ENCODE data around the gene HES2.
"Not testable (repeated sequence)": the region's sequence is repeated elsewhere in the genome, so short reads cannot be mapped to it uniquely, and the experiment has no call there.

The HES2 gene

DNA sequence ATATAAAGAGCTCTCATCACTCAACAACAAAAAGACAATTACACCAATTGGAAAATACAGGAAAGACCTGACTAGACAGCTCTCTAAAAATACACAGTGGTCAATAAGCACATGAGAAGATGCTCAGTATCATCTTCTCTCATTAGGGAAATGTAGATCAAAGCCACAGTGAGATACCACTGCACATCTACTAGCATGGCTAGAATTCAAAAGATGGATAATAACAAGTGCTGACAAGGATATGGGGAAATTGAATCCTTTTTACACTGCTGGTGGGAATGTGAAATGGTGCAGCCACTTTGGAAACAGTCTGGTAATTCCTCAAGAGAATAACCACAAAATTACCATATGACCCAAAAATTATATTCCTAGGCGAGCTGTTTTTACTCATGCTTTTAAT is 35.6 kb downstream of the HES2 start:
- DNase-seq: no peak

DNA sequence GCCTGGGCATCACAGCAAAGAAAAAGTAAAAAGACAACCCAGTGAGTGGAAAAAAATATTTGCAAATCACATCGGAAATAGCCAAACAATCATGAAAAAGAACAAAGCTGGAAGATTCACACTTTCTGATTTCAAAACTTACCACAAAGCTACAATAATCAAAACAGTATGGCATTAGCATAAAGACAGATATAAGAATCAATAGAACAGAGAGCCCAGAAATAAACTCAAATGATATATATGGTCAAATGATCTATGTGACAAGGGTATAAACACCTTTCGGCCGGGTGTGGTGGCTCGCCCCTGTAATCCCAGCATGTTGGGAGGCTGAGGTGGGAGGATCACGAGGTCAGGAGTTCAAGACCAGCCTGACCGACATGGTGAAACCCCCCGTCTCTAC is 39.7 kb downstream of the HES2 start:
- no peak for DNase-seq

DNA sequence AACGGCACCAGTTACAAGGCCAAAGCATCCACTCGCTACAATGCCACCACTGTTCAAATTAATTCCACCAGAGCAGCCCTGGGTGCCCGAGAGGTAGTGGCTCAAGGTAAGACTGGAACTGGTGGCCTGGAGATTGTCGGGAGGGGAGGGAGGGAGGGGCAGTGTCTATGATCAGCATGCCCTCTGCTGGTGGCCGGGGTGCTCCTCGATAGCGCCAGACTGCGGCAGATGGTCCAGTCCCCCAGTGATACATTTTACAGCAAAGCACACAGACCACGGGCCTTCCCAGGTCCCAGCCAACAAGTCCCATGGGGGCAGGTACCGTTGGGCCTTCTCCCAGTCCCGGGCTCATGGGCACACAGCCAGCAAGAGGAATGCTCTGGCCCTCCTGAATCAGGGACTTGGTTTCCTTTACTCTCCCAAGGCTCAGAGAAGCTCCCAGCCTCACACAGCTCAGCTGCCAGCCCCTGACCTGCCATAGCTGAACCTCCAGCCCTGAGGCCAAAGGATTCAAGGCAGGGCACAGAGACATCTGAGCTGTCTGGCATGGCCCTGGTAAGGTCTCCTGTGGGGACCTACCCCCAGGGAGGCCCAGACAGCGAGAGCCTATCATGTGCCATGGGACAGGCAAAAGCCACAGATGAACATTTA is 41.5 kb downstream of the HES2 start:
- peak; percentile 72 for DNase-seq

DNA sequence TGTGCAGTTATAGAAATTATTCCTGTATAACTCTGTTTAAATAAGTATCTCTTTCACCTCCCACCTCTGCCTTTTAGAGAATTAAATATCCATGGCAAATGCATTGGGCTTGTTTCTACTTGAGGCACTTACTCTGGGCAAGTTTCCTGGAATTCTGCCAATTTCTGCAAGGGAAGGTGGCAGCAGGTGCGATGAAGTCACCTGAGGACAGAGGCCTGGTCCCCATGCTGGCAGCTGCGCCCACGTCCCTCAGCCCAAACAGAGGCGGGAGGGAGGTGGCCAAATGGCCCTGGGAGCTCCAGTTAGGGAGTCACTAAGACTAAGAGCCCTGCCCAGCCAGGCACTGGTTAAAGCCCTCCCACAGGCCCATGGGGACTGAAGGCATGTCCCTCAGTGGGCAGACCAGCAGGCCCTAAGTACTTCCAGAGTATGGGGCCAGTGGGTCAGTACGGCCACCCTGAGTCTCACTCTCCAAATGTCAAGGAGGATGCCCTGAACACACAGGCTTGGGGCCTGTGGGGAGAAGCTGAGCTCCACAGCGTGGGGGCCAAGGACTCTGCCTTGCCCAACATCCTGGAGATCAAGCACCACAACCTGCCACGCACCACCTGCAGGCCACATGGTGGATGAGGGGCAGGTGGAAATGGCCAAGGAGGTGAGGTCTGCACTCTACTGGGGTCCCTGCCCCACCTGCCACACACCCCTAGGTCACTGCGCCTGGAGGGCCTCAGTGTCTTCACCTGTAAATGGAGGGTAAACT is 45.6 kb downstream of the HES2 start:
- DNase-seq: no peak

DNA sequence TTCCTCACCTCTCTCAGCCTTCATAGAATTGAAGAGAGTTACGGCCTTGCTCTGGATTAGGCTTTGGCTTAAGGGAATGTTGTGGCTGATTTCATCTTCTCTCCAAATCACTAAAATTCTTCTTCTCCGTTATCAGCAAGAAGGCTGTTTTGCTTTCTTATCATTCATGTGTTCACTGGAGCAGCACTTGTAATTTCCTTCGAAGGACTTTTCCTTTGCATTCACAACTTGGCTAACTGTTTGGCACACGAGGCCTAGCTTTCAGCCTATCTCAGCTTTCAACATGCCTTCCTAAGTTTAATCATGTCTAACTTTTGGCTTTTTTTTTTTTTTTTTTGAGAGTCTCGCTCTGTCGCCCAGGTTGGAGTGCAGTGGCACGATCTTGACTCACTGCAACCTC is 47.5 kb downstream of the HES2 start:
- DNase-seq: not testable (repeated sequence)

DNA sequence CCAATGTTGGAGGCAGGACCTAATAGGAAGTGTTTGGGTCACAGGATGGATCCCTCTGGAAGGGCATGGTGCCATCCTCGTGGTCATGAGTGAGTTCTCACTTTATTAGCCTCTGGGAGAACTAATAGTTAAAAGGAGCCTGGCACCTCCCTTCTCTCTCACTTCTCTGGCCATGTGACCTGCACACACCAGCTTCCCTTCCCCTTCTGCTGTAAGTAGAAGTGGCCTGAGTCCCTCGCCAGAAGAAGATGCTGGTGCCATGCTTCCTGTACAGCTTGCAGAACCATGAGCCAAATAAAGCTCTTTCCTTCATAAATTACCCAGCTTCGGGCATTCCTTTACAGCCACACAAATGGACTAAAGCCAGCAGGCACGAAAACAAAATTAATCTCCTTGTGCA is 49.7 kb downstream of the HES2 start:
- no peak for DNase-seq

DNA sequence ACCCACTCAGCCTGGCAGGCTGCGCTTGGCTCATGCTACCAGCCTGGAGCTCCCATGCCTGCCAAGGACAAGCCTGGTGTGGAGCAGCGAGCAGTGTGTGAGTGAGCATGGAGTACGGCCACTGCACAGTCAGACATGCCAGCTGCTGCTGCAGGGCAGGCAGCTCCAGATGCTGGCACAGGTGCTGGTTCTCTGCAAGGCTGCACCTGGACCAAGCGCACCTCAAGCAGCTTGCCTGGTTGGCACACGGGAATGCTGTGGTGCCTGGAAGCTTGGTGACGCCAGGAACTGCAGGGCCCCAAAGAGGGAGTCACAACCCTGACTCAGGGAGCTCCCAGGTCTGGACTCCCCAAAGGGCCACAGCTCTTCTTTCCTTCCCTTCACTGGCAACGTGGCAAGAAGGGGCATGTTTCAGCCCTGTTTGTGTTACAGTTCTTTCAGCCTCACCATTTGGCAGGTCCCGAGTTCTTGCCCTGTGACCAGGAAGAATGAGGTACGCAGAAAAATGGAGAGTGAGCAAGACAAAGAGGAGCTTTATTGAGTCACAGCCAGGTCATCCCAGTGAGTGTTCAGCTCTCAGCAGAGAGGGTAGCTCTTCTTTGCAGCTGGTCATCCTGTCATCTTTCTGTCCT is 52.2 kb downstream of the HES2 start:
- no peak for DNase-seq

DNA sequence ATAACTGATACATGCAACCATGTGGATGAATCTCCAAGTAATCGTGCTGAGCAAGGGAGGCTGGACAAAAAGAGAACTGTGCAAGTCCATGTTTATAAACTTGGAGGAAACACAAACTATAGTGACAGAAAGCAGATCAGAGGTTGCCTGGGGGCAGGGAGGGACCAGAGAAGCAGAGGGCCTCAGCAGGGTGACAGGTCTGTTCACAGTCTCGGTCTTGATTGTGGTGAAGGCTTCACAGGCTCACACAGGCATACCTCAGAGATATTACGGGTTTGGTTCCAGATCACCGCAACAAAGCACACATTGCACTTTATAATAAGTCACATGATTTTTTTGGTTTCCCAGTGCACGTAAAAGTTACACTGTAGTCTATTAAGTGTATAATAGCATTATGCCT is 54.7 kb downstream of the HES2 start:
- DNase-seq: no peak

DNA sequence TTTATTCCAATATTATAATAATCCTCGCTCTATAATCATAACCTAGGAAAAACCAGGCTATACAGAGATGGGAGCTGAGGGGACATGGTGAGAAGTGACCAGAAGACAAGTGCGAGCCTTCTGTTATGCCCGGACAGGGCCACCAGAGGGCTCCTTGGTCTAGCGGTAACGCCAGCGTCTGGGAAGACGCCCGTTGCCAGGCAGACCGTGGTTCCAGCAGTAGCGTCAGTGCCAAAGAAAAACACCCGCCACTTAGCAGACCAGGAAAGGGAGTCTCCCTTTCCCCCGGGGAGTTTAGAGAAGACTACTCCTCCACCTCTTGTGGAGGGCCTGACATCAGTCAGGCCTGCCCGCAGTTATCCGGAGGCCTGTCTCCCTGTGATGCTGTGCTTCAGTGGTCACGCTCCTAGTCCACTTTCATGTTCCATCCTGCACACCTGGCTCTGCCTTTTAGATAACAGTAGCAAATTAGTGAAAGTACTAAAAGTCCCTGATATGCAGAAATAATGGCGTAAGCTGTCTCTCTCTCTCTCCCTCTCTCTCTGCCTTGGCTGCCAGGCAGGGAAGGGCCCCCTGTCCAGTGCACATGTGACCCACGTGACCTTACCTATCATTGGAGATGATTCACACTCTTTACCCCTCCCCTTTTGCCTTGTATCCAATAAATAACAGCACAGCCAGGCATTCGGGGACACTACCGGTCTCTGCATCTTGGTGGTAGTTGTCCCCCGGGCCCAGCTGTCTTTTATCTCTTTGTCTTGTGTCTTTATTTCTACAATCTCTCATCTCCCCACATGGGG is 56.4 kb downstream of the HES2 start:
- DNase-seq: not testable (repeated sequence)

All from NCI-H524 treated with DMSO at 0.1 percent for 48 hours (cell line).